Globus pallidus (tissue), 1 donor: ENCODE results near the gene CACHD1.
"Not testable (repeated sequence)": the region's sequence is repeated elsewhere in the genome, so short reads cannot be mapped to it uniquely, and the experiment has no call there.

ENCODE experiments used
- DNase-seq: peaks from one replicate; pipeline ENCODE4 v3.0.0-alpha.2; 2015; ENCODE audit warnings: low spot score

Gene CACHD1

GRCh38 chr1:64497088-64497883, 27.4 kb downstream of the CACHD1 start:
- DNase-seq = no peak

GRCh38 chr1:64498325-64498724, 28.4 kb downstream of the CACHD1 start:
- DNase-seq = no peak

GRCh38 chr1:64499011-64499410, 29.1 kb downstream of the CACHD1 start:
- no peak for DNase-seq

- DNase-seq = no peak
These were observed 30.0 kb downstream of the CACHD1 start for GRCh38 chr1:64499966-64500365.

- no peak for DNase-seq
These were observed 32.2 kb downstream of the CACHD1 start for GRCh38 chr1:64502083-64502482.

- no peak for DNase-seq
These were observed 33.0 kb downstream of the CACHD1 start for GRCh38 chr1:64502931-64503330.

GRCh38 chr1:64505232-64505943, 35.5 kb downstream of the CACHD1 start:
- DNase-seq = no peak

- no peak for DNase-seq
These were observed 36.2 kb downstream of the CACHD1 start for GRCh38 chr1:64505944-64506655.

GRCh38 chr1:64508629-64509028, 38.7 kb downstream of the CACHD1 start:
- DNase-seq = peak; percentile 35

- no peak for DNase-seq
These were observed 41.1 kb downstream of the CACHD1 start for GRCh38 chr1:64511044-64511443.

GRCh38 chr1:64512206-64512605, 42.3 kb downstream of the CACHD1 start:
- not testable (repeated sequence) for DNase-seq

- DNase-seq = no peak
These were observed 43.6 kb downstream of the CACHD1 start for GRCh38 chr1:64513545-64513944.

- no peak for DNase-seq
These were observed 44.4 kb downstream of the CACHD1 start for GRCh38 chr1:64514197-64514765.

- no peak for DNase-seq
These were observed 45.5 kb downstream of the CACHD1 start for GRCh38 chr1:64515427-64515826.

- DNase-seq = no peak
These were observed 46.4 kb downstream of the CACHD1 start for GRCh38 chr1:64516301-64516700.

GRCh38 chr1:64516803-64517568, 47.1 kb downstream of the CACHD1 start:
- DNase-seq = no peak

GRCh38 chr1:64517640-64518039, 47.7 kb downstream of the CACHD1 start:
- DNase-seq = no peak

- no peak for DNase-seq
These were observed 49.0 kb downstream of the CACHD1 start for GRCh38 chr1:64518692-64519481.

GRCh38 chr1:64519901-64520300, 50.0 kb downstream of the CACHD1 start:
- no peak for DNase-seq

- DNase-seq = no peak
These were observed 52.8 kb downstream of the CACHD1 start for GRCh38 chr1:64522740-64523139.
